Naive thymus-derived CD4-positive, alpha-beta T cell (primary cell): ENCODE data around the gene ERMAP. TPM values are rescaled to one million over a fixed set of nuclear protein-coding genes. Genes with fewer than 3 reads are reported as not detected.
A peak's percentile ranks its signal among the peaks of the same experiment; 100 is the strongest.
"Not testable (repeated sequence)": the region's sequence is repeated elsewhere in the genome, so short reads cannot be mapped to it uniquely, and the experiment has no call there.

Experiments
- ATAC-seq: fragments of 150-1000 bp; cut with Tn5 transposase; 2 replicates; pipeline ENCODE4 v1.10.0; 2021; ENCODE audit warnings: mild to moderate bottlenecking, moderate library complexity
- CTCF ChIA-PET: fragments of 350-600 bp; sonication (Branson Sonifier 250); formaldehyde crosslinking; loops from one replicate; lab custom pipeline; 2021; ENCODE audit warnings: antibody characterized with exemption; lab: Charles Lee
- POLR2A ChIA-PET: fragments of 350-600 bp; sonication (Branson Sonifier 250); formaldehyde crosslinking; loops from one replicate; lab custom pipeline; 2021; ENCODE audit warnings: antibody characterized with exemption, inconsistent platforms; lab: Charles Lee
- DNase-seq, 9 donors: peaks; one replicate each; pipeline versions ENCODE4 v3.0.0 to v3.0.0-alpha.2; 2020 to 2022; ENCODE audit warnings: mixed read lengths in 1 of 9
- H3K27ac ChIP-seq: one replicate; pipeline ENCODE4 v1.7.0; 2013; ENCODE audit warnings: mild to moderate bottlenecking, low read depth, low read length, moderate library complexity
- H3K27me3 ChIP-seq, 2 donors: one replicate each; pipeline ENCODE4 v1.7.0; 2013; ENCODE audit warnings: low read length in 2 of 2, mild to moderate bottlenecking in 2 of 2, moderate library complexity in 2 of 2; ENCODE audit not compliant: control insufficient read depth in 2 of 2, insufficient read depth in 2 of 2
- H3K36me3 ChIP-seq, 3 experiments: 1 replicate in 2 of 3; 2 replicates in 1 of 3; pipeline ENCODE4 v1.7.0; 2013; ENCODE audit warnings: low read length in 3 of 3, mild to moderate bottlenecking in 3 of 3, moderate library complexity in 1 of 3; ENCODE audit not compliant: insufficient read depth in 3 of 3, control insufficient read depth in 2 of 3
- H3K4me1 ChIP-seq, 2 donors: one replicate each; pipeline ENCODE4 v1.7.0; 2013; ENCODE audit warnings: low read length in 2 of 2, mild to moderate bottlenecking in 2 of 2, moderate library complexity in 1 of 2; ENCODE audit not compliant: control insufficient read depth in 2 of 2, insufficient read depth in 2 of 2
- H3K4me3 ChIP-seq: 2 replicates; pipeline ENCODE4 v1.7.0; 2013; ENCODE audit warnings: mild to moderate bottlenecking, low read length
- H3K9me3 ChIP-seq, 3 experiments: 1 replicate in 2 of 3; 2 replicates in 1 of 3; pipeline ENCODE4 v1.7.0; 2013; ENCODE audit warnings: low read length in 3 of 3; ENCODE audit not compliant: control insufficient read depth in 2 of 3
- H3K27ac Mint-ChIP-seq, 9 donors: one replicate each; pipeline ENCODE4 v1.8.0; 2020 to 2022; ENCODE audit warnings: mixed read lengths in 9 of 9, mild to moderate bottlenecking in 8 of 9, moderate library complexity in 5 of 9, inconsistent platforms in 2 of 9
- H3K27me3 Mint-ChIP-seq, 5 donors: one replicate each; pipeline ENCODE4 v1.8.0; 2021 to 2022; ENCODE audit warnings: mixed read lengths in 5 of 5, mild to moderate bottlenecking in 1 of 5
- H3K36me3 Mint-ChIP-seq, 5 donors: one replicate each; pipeline ENCODE4 v1.8.0; 2020 to 2022; ENCODE audit warnings: mixed read lengths in 5 of 5, mild to moderate bottlenecking in 3 of 5, inconsistent platforms in 1 of 5
- H3K4me1 Mint-ChIP-seq, 7 donors: one replicate each; pipeline ENCODE4 v1.8.0; 2020 to 2022; ENCODE audit warnings: mixed read lengths in 7 of 7, mild to moderate bottlenecking in 3 of 7, inconsistent platforms in 1 of 7
- H3K4me3 Mint-ChIP-seq, 10 donors: one replicate each; pipeline ENCODE4 v1.8.0; 2020 to 2022; ENCODE audit warnings: mild to moderate bottlenecking in 10 of 10, mixed read lengths in 10 of 10, moderate library complexity in 6 of 10, inconsistent platforms in 2 of 10
- H3K9me3 Mint-ChIP-seq, 11 donors: one replicate each; pipeline ENCODE4 v1.8.0; 2020 to 2022; ENCODE audit warnings: mixed read lengths in 11 of 11, mild to moderate bottlenecking in 4 of 11, inconsistent platforms in 1 of 11, moderate library complexity in 1 of 11
- intact Hi-C, 2 donors: fragments of 100-400 bp; cut with micrococcal nuclease; formaldehyde crosslinking; loops; one replicate each; pipeline ENCODE4 v1.15.1; 2023
- polyA plus RNA-seq, 2 donors: library from polyadenylated mRNA; unstranded; fragments of 300-500 nt; fragmentation: Illumina TruSeq; gene quantifications; one replicate each; pipeline ENCODE4 v1.2.3, GENCODE V29; 2021
- total RNA-seq, 6 experiments: library from RNA in 5 of 6; stranded (reverse) in 5 of 6; gene quantifications; 1 replicate in 5 of 6; 2 replicates in 1 of 6; pipeline ENCODE4 v1.2.3 and lab custom pipeline; 2021 to 2026

ERMAP gene
- total and polyA plus RNA-seq, 7 experiments from 2014 or later = 1.9 to 10.3 (median 6.2) TPM

DNA sequence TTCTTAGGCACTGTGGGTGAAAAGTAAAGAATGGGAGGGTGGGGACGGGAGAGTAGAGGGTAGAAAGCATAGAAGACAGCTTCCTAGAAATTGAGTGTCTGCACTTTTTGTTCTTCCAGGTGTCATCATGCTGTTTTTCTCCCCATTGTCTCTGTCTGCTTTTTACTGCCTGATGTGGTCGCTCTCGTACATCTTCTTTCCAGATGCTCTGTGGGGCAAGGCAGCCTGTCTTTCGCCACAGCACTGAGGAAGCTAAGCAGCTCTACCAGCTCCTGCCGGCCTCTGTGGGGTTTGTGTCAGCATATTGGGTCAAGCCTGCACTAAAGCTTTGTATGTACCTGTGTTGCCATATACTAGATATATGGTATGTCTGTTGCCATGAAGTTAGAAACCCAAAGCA is 18.9 kb upstream of the ERMAP start:
- CTCF ChIA-PET = no interaction called here
- Histone ChIP-seq H3K4me1 (no peaks in the 10 kb centered on the region), H3K4me3 (no peak overlapping the region), H3K36me3 (no peaks in the 10 kb centered on the region), H3K27me3 (no peaks in the 10 kb centered on the region), H3K27ac (no peak overlapping the region), H3K9me3 (no peaks in the 10 kb centered on the region)
- Mint-ChIP-seq H3K36me3 (peaks cover 0 to 4% (median 0%) of the 10 kb centered on the region in 5 donors), H3K27me3 (peaks cover 0 to 16% (median 0%) of the 10 kb centered on the region in 5 donors), H3K4me3 (no peak overlapping the region), H3K27ac (peak overlapping the region in 1 of 9 donors; percentile 43), H3K9me3 (no peaks in the 10 kb centered on the region), H3K4me1 (no peaks in the 10 kb centered on the region)
- intact Hi-C loops = no loop called here
- POLR2A ChIA-PET = no interaction called here
- ATAC-seq = no peak
- no peak for DNase-seq

DNA sequence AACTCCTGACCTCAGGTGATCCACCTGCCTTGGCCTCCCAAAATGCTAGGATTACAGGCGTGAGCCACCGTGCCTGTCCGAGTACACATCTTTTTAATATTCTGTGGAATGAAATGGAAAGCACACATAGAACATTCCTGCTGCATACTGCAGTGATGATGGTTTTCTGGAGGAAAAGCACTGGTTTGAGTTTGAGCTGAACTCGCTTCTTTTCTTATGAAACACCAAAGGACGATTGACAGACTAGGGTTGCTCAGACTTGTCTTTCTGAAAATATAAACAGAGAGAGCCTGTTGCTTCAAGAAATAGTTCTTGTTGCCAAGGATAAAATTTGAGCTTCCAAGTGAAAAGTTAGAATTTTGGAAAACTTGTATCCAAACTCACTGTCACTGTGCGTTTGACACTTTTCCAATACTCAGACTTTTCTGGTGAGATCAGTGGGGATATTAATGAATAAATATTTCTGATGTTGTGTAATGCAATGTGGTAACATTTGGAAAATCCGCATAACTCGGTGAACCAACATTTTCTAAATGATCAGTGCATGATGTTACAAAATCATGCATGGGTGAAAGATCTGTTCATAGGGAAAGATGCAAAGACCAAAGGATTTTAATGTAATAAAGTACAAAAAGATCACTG is 15.0 kb upstream of the ERMAP start:
- H3K36me3 Mint-ChIP-seq = peaks cover 4 to 24% (median 11%) of the 10 kb centered on the region in 5 donors
- no peak overlapping the region for H3K4me3 ChIP-seq
- peaks cover 0 to 7% (median 0%) of the 10 kb centered on the region in 5 donors for H3K27me3 Mint-ChIP-seq
- no peaks in the 10 kb centered on the region for H3K27me3 ChIP-seq
- DNase-seq (no peak), ATAC-seq (no peak)
- H3K4me1 Mint-ChIP-seq = peaks cover 0 to 5% (median 4%) of the 10 kb centered on the region in 7 donors
- intact Hi-C loops = no loop called here
- no peaks in the 10 kb centered on the region for H3K9me3 ChIP-seq
- H3K9me3 Mint-ChIP-seq = peaks cover 0 to 5% (median 0%) of the 10 kb centered on the region in 11 donors
- H3K27ac Mint-ChIP-seq = no peak overlapping the region
- H3K4me1 ChIP-seq = no peaks in the 10 kb centered on the region
- no peak overlapping the region for H3K4me3 Mint-ChIP-seq
- POLR2A ChIA-PET = no interaction called here
- CTCF ChIA-PET = no interaction called here
- H3K36me3 ChIP-seq = peaks cover 0 to 7% (median 0%) of the 10 kb centered on the region in 3 experiments
- H3K27ac ChIP-seq = no peak overlapping the region

- H3K9me3 Mint-ChIP-seq = peaks cover 0 to 5% (median 0%) of the 10 kb centered on the region in 11 donors
- H3K4me3 ChIP-seq = no peak overlapping the region
- H3K36me3 Mint-ChIP-seq = peaks cover 4 to 30% (median 11%) of the 10 kb centered on the region in 5 donors
- ChIA-PET CTCF (no interaction called here), POLR2A (interaction anchor here (0.7 kb wide), 1 partner anchor 10 kb away, joined by 3 read pairs; no protein-coding TSS in a partner anchor)
- H3K27me3 Mint-ChIP-seq = peaks cover 0 to 3% (median 0%) of the 10 kb centered on the region in 5 donors
- H3K4me3 Mint-ChIP-seq = no peak overlapping the region
- H3K4me1 ChIP-seq = peaks cover 0 to 4% of the 10 kb centered on the region in 2 donors
- H3K4me1 Mint-ChIP-seq = peaks cover 5 to 16% (median 12%) of the 10 kb centered on the region in 7 donors
- peaks cover 0 to 7% (median 0%) of the 10 kb centered on the region in 3 experiments for H3K36me3 ChIP-seq
- DNase-seq (no peak), ATAC-seq (no peak)
- intact Hi-C loops = no loop called here
- H3K27ac Mint-ChIP-seq = peak overlapping the region in 3 of 9 donors; percentile 49 to 75 (median 68)
- H3K9me3 ChIP-seq = no peaks in the 10 kb centered on the region
- no peaks in the 10 kb centered on the region for H3K27me3 ChIP-seq
- H3K27ac ChIP-seq = no peak overlapping the region
These were observed 10.8 kb upstream of the ERMAP start for GRCh38 chr1:42806171-42806570.

DNA sequence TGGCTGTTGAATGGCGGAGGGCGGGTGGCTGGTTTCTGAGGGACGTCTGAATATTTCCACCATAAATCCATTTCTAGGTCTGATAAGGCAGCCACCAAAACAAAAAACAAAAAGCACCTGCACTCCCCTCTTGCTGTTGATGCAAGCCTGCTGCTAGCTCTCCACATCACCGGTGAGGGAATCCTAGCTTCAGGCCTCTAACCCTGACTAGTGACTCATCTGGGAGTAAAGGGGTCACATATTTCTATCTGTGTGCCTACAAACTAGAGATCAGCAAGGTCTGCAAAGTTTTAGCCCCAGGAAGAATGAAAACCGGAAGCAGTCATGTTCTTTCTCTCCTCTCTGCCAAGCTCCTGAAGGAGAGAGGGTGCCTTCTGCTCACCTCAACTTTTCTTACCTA is 10.3 kb upstream of the ERMAP start:
- POLR2A ChIA-PET = interaction anchor here (1.3 kb wide), 1 partner anchor 10 kb away, joined by 4 read pairs; no protein-coding TSS in a partner anchor
- Mint-ChIP-seq H3K9me3 (peaks cover 0 to 5% (median 0%) of the 10 kb centered on the region in 11 donors), H3K4me1 (peaks cover 5 to 17% (median 13%) of the 10 kb centered on the region in 7 donors), H3K4me3 (no peak overlapping the region), H3K36me3 (peaks cover 4 to 33% (median 14%) of the 10 kb centered on the region in 5 donors), H3K27me3 (peaks cover 0 to 3% (median 0%) of the 10 kb centered on the region in 5 donors), H3K27ac (peak overlapping the region in 4 of 9 donors; percentile 9 to 75 (median 58))
- H3K4me1 ChIP-seq = peaks cover 0 to 4% of the 10 kb centered on the region in 2 donors
- intact Hi-C loops = no loop called here
- CTCF ChIA-PET = interaction anchor here (0.7 kb wide), 1 partner anchor 10 kb away, joined by 3 read pairs; no protein-coding TSS in a partner anchor
- H3K27ac ChIP-seq = no peak overlapping the region
- H3K36me3 ChIP-seq = peaks cover 0 to 7% (median 0%) of the 10 kb centered on the region in 3 experiments
- H3K4me3 ChIP-seq = no peak overlapping the region
- no peak for ATAC-seq
- no peak for DNase-seq
- no peaks in the 10 kb centered on the region for H3K9me3 ChIP-seq
- no peaks in the 10 kb centered on the region for H3K27me3 ChIP-seq

DNA sequence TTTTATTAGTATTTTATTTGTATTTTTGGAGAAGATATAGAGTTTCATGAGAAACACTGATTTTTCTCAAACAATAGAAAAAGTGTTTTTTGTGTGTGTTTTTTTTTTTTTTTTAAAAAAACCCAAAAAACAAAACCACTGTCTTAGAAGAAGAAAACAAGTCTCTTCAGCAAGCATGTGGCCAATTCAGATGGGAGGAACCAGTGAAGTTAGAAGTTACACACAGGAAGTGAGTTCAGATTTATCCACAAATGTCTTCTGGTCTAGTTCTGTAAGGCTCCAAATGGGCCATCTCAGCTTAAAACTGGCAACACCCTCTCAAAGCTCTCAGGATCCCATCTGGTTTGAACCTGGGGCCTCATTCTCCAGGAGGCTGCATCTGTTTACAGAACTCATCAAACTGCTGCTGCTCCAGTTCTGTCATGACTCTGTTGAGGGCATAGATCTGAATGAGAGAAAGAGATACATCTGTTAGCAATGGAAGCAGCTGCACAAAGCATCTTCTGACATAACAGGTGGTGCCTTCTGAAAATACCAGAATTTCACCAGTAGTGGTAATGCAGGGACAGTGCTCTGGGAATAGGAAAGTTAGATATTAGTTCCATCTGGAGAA is 9.8 kb upstream of the ERMAP start:
- POLR2A ChIA-PET = interaction anchor here (1.3 kb wide), 1 partner anchor 9 kb away, joined by 4 read pairs; no protein-coding TSS in a partner anchor
- intact Hi-C loops = no loop called here
- Mint-ChIP-seq H3K27me3 (peaks cover 0 to under 1% (median 0%) of the 10 kb centered on the region in 5 donors), H3K4me1 (peaks cover 5 to 19% (median 13%) of the 10 kb centered on the region in 7 donors), H3K36me3 (peaks cover 4 to 31% (median 16%) of the 10 kb centered on the region in 5 donors), H3K4me3 (no peak overlapping the region), H3K27ac (peak overlapping the region in 6 of 9 donors; percentile 45 to 84 (median 66)), H3K9me3 (peaks cover 0 to 5% (median 0%) of the 10 kb centered on the region in 11 donors)
- DNase-seq = no peak
- CTCF ChIA-PET = interaction anchor here (0.7 kb wide), 1 partner anchor 9 kb away, joined by 3 read pairs; no protein-coding TSS in a partner anchor
- H3K27me3 ChIP-seq = no peaks in the 10 kb centered on the region
- ATAC-seq = no peak
- peaks cover 0 to 4% of the 10 kb centered on the region in 2 donors for H3K4me1 ChIP-seq
- peaks cover 0 to 7% (median 0%) of the 10 kb centered on the region in 3 experiments for H3K36me3 ChIP-seq
- H3K4me3 ChIP-seq = no peak overlapping the region
- H3K27ac ChIP-seq = no peak overlapping the region
- H3K9me3 ChIP-seq = no peaks in the 10 kb centered on the region

DNA sequence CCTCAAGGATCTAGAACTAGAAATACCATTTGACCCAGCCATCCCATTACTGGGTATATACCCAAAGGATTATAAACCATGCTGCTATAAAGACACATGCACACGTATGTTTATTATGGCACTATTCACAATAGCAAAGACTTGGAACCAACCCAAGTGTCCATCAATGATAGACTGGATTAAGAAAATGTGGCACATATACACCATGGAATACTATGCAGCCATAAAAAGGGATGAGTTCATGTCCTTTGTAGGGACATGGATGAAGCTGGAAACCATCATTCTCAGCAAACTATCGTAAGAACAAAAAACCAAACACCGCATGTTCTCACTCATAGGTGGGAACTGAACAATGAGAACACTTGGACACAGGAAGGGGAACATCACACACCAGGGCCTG is 2.1 kb upstream of the ERMAP start:
- H3K27ac Mint-ChIP-seq, ATAC-seq, H3K4me3 ChIP-seq, H3K27me3 ChIP-seq, CTCF ChIA-PET, H3K27ac ChIP-seq, DNase-seq, H3K9me3 ChIP-seq, H3K36me3 ChIP-seq, H3K9me3 Mint-ChIP-seq, H3K27me3 Mint-ChIP-seq: not testable (repeated sequence)
- Mint-ChIP-seq H3K36me3 (peaks cover 0 to 18% (median 8%) of the 10 kb centered on the region in 5 donors), H3K4me3 (peak overlapping the region in 1 of 10 donors; percentile 53), H3K4me1 (peaks cover 20 to 33% (median 25%) of the 10 kb centered on the region in 7 donors)
- POLR2A ChIA-PET = interaction anchor here (1.3 to 3.5 kb wide), 2 partner anchors 47 to 150 kb away, joined by 4 to 50 read pairs; partner anchors contain the start of genes C1orf50 and P3H1
- peaks cover 6 to 10% of the 10 kb centered on the region in 2 donors for H3K4me1 ChIP-seq
- intact Hi-C loops = loop anchor here (5.0 kb wide), 3 partner anchors 107 to 1953 kb away; partner anchors contain the start of genes CDC20 (in 1 of the 2) and CITED4 (in 1 of the 2)
